ENCODE results near the gene HYAL4.

GRCh38 chr7:123805287-123805686 lies 39.7 kb upstream of the HYAL4 start:
- TF ChIP-seq CTCF (IDR thresholded peaks at IDR 0.05) (no peak), POLR2A (IDR thresholded peaks at IDR 0.05) (no peak)
